Measurements from ENCODE around the gene CD37.

Gene CD37

GRCh38 chr19:49337267-49338022, 2.2 kb downstream of the CD37 start:
- TF ChIP-seq, protein P1, sequence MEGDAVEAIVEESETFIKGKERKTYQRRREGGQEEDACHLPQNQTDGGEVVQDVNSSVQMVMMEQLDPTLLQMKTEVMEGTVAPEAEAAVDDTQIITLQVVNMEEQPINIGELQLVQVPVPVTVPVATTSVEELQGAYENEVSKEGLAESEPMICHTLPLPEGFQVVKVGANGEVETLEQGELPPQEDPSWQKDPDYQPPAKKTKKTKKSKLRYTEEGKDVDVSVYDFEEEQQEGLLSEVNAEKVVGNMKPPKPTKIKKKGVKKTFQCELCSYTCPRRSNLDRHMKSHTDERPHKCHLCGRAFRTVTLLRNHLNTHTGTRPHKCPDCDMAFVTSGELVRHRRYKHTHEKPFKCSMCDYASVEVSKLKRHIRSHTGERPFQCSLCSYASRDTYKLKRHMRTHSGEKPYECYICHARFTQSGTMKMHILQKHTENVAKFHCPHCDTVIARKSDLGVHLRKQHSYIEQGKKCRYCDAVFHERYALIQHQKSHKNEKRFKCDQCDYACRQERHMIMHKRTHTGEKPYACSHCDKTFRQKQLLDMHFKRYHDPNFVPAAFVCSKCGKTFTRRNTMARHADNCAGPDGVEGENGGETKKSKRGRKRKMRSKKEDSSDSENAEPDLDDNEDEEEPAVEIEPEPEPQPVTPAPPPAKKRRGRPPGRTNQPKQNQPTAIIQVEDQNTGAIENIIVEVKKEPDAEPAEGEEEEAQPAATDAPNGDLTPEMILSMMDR (IDR thresholded peaks at IDR 0.05; ENCODE audit: low read depth, low read length, missing control alignments): no peak
- no peak for DNase-seq (ENCODE audit: low read depth)
- in situ Hi-C loops (cut with HindIII; ENCODE audit: low sequenced_read_pairs): no loop called here
- no peak overlapping the region for H3K4me3 ChIP-seq (ENCODE audit: low read depth, low read length)

DNA sequence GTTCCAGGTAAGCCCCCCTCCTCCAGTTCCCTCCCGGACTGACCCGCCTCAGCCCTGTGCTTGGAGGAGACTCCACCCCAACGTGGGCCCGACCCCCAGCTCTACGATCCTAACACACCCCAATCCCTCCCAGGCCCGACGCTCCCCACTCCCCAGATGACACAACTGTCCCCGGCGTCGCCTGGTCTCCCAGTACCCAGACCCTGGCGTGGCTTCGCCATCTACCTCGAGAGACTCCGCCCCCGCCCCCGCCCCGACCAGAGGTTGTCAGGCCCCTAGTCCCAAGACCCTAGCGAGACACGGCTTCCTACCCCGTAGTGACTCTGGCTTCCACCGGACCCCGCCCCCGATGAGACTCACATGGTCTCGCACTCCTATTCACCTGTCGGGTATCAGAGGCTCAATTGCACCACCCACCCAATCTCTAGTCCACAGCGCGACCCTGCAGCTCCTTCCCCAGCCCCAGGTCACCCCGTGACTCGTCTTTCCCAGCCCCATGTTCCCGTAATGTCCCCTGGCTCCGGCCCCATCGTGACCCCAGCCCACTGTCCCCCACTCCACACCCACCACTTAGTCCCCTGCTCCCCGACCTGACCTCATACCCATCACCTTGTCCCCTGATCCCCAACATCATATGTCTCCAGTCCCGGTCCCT, 2.9 kb downstream of the CD37 start:
- TF ChIP-seq, protein P1 (IDR thresholded peaks at IDR 0.05; ENCODE audit: low read depth, low read length, missing control alignments): no peak
- in situ Hi-C loops (cut with HindIII; ENCODE audit: low sequenced_read_pairs): no loop called here
- no peak for DNase-seq (ENCODE audit: low read depth)
- no peak overlapping the region for H3K4me3 ChIP-seq (ENCODE audit: low read depth, low read length)

- DNase-seq (ENCODE audit: low read depth): no peak
- H3K4me3 ChIP-seq (ENCODE audit: low read depth, low read length): peak overlapping the region; percentile 7
- in situ Hi-C loops (cut with HindIII; ENCODE audit: low sequenced_read_pairs): no loop called here
Measured at GRCh38 chr19:49338691-49339300, 3.6 kb downstream of the CD37 start.

DNA sequence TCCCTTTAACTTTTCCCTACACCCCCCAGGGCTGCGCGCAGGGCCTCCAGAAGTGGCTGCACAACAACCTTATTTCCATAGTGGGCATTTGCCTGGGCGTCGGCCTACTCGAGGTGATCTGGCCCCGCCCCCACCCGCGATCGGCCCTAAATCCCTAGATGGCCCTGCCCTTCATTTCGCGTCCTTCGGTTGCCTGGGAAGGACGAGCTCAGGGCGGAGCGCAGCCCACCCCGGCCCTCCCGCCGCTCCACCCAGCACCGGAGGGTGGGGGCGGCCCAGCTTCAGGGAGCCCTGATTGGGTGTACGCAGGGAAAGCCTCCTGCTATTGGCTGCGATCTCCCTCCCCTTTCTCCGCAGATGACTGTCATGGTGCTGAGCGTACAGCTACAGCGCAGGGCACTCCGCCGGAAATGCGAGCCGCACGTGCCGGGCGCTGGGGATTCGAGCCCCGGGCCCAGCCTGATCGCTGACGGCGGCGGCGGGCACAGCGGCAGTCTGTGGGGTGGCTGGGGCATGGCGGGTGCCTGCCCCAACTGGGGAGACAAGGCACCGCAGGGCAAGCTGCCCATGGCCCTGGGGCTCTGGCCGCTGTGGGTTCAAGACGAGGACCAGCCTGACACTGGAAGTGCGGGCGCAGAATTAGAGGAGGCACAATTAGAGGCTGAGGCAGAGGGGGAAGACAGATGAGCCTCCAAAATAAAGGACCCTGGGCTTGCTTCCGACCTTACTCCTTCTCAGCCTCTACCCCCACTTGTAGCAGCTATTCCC, 4.3 kb downstream of the CD37 start:
- DNase-seq (ENCODE audit: low read depth): no peak
- in situ Hi-C loops (cut with HindIII; ENCODE audit: low sequenced_read_pairs): no loop called here
- H3K4me3 ChIP-seq (ENCODE audit: low read depth, low read length): peak overlapping the region; percentile 7
- TF ChIP-seq, protein P1 (IDR thresholded peaks at IDR 0.05; ENCODE audit: low read depth, low read length, missing control alignments): no peak

More at GRCh38 chr19:49338691-49339300, 3.6 kb downstream of the CD37 start:
- TF ChIP-seq, protein P1 (IDR thresholded peaks at IDR 0.05; ENCODE audit: low read depth, low read length, missing control alignments): no peak

DNA sequence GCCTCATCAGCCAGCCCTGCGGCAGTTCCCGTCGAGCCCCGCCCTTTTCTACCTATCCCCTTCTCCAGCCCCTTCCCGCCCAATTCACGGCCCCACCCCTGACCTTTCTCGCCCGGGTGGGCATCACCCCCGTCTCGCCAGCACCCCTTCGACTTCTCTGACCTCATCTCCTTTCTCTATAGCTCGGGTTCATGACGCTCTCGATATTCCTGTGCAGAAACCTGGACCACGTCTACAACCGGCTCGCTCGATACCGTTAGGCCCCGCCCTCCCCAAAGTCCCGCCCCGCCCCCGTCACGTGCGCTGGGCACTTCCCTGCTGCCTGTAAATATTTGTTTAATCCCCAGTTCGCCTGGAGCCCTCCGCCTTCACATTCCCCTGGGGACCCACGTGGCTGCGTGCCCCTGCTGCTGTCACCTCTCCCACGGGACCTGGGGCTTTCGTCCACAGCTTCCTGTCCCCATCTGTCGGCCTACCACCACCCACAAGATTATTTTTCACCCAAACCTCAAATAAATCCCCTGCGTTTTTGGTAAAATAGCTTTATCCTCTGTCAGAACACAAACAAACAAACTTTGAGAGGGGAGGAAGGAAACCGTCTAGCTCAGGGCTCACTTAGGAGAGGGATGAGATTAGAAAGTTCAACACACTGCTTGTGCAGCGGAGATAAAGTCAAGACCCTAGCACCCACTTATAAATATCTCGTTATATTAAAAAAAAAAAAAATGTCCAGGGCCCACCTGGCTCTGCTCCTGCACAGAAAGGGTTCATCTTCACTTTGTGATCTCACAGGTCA, 5.1 kb downstream of the CD37 start:
- no peak for DNase-seq (ENCODE audit: low read depth)
- TF ChIP-seq, protein P1 (IDR thresholded peaks at IDR 0.05; ENCODE audit: low read depth, low read length, missing control alignments): no peak
- in situ Hi-C loops (cut with HindIII; ENCODE audit: low sequenced_read_pairs): no loop called here
- H3K4me3 ChIP-seq (ENCODE audit: low read depth, low read length): no peak overlapping the region

All from astrocyte of the cerebellum (primary cell).